ENCODE measurements around the gene MRGPRX2.

DNA sequence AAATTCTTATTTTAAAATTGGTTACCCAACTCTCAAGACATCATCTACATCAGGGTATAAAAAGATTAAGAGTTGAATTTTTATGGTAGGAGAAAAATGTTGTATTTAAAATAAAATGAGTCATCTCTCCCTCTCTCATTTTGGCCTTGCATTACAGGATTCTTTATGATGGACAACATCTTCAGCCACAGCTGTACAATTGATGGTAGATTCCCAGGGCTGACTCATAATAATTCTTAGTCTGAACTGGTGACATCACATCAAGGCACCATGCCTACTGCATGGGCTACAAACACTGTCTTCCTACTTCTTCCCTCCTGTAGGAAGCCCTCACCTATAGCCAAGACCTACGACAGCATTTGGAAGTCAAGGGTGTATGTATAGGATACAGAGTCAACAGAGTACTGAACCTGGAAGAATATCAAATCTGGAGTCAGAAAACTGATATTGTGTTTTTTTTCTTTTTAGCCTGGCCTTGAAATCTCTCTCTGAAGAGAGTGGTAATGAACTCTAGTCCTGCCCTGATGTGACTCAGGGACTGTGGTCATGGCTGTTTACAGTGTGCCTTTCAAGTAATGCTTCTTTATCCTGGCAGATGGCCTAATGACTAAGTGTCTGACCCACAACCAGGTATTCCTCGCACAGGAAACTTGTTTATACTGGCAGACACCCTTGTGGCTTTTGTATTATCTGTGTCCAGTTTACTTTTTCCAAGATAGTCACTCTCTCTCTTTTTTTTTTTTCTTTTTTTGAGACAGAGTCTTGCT, 32.5 kb downstream of the MRGPRX2 start:
- TF ChIP-seq, protein P1, sequence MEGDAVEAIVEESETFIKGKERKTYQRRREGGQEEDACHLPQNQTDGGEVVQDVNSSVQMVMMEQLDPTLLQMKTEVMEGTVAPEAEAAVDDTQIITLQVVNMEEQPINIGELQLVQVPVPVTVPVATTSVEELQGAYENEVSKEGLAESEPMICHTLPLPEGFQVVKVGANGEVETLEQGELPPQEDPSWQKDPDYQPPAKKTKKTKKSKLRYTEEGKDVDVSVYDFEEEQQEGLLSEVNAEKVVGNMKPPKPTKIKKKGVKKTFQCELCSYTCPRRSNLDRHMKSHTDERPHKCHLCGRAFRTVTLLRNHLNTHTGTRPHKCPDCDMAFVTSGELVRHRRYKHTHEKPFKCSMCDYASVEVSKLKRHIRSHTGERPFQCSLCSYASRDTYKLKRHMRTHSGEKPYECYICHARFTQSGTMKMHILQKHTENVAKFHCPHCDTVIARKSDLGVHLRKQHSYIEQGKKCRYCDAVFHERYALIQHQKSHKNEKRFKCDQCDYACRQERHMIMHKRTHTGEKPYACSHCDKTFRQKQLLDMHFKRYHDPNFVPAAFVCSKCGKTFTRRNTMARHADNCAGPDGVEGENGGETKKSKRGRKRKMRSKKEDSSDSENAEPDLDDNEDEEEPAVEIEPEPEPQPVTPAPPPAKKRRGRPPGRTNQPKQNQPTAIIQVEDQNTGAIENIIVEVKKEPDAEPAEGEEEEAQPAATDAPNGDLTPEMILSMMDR (IDR thresholded peaks at IDR 0.05): no peak
- TF ChIP-seq POLR2A (IDR thresholded peaks at IDR 0.05) (no peak), POLR2AphosphoS5 (IDR thresholded peaks at IDR 0.05) (no peak)

Measured in upper lobe of left lung (tissue), 4 donors.